DMS153 treated with DMSO at 0.1 percent for 48 hours (cell line): Measurements from ENCODE around the gene PRR7.

Experiments used
- DNase-seq: peaks from one replicate; lab custom pipeline; 2025; ENCODE audit not compliant: unreplicated experiment; lab: John Stamatoyannopoulos, UW

Gene PRR7

DNA sequence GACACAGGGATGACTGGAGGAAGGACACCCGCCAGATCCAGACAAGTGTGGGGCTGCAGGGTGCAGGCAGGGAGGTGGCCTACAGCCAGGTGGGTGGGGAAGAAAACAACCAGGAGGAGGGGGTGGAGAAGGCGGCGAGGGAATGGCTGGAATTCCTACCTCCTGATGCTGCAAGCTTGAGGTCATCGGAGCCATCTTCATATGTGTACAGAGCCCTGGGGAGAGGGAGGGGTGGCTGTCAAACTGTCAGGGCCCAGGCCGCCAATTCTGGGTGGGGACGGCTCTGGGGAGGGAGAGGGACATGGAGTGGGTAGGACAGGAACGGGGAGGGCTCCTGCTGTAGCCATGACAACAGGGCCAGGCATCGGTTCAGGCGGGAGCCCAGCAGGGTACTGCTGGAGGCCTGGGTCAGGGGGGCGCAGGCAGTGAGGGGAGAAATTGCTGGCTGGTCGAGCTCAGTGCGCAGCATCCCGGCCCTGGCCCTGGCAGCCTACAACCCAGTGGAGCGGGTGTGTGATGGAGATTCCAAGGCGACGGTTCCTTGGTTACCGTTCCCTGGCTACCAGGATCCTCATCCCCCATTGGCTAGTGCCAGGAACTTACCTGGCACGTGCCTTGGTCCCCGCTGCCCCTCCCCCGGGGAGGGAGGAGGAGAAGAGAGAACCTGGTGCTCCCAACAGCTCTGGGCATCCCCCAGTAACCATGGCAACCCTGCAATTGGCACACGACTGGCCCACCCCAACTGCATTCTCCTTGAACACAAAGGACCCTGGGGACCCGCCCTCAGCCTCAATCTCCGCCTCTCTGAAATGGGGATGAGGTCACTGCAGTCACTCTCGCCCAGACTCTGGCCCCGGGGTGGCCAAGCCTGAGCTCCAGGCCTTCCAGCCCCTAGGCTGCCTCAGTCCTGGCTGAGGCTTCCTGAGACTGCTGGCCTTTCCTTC lies 22.3 kb downstream of the PRR7 start:
- DNase-seq = no peak

DNA sequence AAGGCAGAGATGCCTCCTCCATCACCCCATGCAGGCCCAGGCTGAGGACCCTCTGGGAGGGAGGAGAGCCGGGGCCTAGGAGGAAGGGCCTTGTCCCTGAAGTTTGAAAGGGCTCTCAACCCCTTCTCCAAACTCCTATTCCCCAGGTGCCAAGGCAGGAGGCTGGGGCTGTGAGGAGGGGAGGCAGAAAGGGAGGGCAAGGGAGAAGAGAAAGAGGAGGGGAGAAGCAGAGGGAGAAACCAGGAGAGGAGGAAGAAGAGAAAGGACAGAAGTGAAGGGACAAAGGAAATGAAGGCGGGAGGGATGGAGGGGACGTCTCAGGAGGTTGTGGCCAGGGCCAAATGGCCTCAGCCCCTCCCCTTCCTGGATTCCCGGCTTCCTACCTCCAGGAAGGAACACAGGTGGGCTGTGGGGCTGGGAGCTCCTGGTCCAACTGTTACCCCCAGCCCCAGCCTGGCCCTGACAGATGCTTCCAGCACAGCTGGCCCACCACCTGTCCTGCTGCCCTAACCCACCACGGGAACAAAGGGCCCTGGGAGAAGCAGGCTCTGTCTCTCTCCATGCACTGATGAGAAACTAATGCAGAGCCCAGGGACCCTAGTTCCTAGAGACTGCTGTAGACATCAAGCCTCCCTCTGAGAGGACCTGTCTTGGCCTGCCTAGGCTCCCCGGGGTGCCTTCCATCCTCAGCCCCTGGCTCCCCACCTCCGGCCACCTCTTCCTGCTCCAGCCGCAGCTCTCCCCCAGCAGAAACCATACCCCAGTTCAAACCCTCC lies 23.3 kb downstream of the PRR7 start:
- DNase-seq = no peak

DNA sequence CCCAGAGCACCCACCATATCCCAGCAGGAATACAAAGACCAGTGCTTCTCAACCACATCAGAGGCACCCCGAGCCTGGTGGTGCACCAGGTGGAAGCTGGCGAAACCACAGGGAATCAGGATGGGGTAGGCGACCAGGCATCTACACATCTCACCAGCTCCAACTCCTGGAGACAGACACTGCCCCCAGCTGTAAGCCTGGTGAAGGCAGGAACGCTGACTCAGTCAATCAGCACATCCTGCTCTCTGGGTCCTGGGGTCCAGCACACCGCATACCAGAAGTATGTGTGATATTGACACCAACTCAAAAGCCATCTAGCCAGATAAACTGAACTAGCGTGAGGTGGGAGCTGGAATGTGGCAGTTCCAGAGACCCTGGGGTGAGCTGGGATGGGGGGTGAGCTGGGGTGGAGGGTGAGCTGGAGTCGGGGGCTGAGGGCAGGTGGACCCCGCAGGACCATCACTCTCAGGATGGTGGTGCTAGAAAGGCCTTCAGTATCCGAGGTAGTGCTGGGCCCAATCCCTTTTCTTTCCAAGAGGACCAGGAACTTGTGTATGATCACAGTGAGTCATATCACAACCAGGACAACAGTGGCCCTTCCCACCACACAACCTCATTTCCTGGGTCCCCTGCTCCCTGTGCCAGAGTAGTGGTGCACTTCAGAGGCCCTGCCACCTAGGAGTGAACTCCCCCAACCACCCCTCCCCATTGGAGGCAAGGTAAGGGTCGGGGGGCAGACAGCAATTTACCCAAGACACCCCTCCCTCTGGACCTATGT lies 24.3 kb downstream of the PRR7 start:
- DNase-seq = no peak

DNA sequence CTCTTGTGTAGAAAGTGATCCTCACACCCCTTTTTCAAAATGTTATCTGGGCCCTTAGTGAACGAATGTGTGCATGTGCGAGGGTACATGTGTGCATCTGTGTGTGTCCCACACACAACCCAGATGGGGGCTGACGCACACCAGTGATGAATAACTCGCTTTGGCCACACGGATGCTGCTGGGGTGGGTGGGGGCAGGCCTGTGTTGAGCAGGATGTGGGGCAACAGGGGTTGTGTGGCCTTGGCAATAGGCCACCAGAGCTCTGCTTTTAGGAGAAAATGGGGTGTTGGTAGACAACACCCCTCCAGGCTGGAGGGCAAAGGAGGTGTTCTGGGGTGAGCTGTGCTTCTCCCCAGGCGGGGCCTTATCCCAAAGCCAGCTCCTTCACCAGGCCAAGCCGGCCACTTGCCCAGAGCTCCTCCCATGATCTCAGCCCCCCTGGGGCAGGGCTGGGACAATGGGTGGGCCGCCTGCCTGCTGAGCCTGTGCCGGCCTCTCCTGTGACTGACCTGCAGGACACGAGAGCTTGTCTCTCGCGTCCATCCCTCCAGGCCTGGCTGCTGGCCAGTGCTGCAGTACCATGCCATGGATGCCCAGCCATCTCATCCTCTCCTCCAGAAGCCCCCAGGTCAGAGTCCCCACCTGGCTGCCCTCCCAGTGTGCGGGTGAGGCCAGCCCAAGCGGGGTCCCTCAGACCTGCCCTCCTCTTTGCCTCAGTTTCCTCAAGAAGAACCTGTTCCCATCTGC lies 25.2 kb downstream of the PRR7 start:
- DNase-seq = no peak

DNA sequence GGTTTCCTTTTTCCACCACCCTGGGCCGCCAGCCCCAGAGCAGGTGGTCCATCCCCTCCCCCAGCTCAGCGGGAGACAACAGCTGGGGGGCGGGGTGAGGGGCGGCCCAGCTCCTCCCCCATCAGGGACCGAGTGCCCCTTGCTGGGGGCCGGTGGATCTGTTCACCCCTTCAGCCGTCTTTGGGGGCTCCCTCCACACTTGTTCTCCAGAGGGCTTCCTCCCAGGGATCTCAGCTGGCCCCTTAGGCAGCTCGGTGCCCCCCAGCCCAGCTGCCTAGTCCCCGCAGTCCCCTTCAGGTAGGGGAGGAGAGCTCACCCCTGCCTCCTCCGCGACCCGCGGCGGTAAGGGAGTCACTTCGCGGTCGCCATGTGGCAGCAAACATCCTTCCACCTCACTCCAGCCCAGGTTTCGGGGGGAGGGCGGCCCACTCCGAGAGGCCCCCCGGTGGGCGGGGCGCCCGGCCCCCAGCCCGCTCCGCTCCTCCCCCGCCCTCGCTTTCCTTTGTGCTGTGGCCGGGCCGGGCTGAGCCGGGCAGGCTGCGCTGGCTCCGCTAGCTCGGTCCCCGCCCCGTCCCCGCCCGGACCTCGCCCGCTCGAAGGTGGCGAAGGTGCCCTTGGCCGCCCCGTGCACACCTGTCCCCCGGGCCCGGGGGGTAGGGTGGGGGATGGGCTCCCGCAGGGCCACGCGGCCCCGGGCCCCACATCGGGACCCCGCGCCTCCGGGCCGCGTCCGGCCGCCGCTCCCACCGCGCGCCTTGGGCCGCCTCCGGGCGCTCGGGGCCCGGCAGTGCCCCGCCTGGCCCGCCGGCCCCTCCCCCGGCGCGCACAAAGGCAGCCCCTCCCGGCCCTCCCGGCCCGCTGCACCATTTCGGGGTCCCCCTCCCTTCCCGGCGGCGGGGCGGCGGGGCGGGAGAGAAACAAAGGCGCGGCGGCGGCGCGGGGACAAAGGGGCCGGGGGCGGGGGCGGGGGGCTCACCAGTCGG lies 26.1 kb downstream of the PRR7 start:
- DNase-seq = no peak

DNA sequence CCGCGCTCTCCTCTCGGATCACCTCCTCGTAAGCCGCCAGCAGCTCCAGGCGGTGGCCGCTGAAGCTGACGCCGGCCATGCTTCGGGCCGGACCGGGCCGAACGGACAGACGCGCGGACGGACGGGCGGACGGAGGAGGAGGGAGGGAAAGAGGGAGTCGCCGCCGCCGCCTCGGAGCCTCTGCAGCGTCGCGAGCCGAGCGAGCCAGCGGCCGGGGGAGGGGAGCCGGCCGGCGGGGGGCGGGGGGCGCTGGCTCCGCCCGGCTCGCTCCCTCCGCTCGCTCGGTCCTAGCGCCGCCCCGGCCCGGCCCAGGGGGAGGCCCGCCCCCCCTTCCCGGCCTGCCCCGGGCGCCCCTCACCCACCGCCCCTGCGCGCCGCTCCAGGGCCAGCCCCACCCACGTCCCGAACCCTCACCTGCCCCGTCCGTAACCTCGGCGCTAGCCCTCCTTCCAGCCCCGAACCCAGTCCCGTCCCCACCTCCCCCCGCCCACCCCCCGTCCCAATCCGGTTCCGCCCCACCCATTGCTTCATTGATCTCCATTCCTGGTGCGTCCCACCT lies 26.9 kb downstream of the PRR7 start, which contains the start of gene DBN1:
DBN1 (minus strand) TSS at position 192 of the 559 bp plus-strand sequence; CDS start at position 79, 113 bp downstream.
- no peak for DNase-seq

DNA sequence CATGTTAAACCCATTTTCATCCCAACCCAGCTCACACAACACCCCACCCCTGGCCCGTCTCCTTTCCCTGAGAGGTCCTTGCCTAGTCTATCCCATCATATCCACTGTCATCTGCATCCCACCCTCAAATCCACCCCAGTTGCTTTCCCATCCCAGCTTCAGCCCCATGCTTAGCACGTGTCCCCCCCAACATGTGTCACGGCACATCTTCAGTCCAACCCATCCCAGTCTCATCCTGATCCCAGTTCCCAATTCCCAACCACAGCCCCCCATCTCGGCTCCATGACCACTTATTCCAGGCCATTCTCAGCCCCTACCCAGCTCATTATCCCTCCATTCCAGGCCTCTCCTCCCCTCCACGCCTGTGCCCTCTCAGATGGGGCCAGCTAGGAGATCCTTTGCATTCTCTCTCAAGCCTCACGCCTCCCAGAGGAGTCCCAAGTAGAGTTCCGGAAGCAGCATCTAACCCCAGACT lies 27.4 kb downstream of the PRR7 start:
- DNase-seq = no peak

DNA sequence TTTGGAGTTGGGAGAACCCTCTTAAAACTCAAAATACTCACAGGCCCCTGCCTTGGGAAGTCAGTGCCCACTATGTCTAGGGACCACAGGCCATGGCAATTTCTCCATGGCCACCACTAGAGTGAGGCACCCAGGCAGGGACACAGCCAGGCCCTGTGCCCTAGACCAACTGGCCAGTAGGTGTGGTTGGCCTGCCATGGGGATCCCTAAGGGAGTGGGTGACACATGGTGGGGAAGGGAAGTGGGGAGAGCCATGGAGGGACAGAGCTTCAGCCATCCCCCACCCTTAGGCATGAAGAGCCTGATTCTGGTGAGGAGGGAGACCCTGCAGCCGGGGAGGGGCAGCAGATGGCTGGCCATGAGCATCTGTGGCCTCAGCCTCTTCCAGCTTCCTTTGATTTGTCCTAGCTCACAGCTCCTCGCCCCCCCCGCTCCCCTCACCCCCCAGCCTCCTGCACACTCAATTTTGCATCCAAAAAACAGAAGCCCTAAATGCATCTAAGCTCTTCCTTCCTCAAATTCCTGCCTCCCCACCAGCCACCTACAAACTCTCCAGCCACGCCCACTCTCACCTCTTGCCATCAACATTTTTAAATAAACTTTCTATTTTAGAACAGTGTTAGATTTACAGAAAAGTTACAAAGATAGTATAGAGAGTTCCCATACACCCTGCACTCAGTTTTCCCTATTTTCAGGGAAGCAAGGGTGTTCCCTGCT lies 28.4 kb downstream of the PRR7 start:
- DNase-seq = no peak

DNA sequence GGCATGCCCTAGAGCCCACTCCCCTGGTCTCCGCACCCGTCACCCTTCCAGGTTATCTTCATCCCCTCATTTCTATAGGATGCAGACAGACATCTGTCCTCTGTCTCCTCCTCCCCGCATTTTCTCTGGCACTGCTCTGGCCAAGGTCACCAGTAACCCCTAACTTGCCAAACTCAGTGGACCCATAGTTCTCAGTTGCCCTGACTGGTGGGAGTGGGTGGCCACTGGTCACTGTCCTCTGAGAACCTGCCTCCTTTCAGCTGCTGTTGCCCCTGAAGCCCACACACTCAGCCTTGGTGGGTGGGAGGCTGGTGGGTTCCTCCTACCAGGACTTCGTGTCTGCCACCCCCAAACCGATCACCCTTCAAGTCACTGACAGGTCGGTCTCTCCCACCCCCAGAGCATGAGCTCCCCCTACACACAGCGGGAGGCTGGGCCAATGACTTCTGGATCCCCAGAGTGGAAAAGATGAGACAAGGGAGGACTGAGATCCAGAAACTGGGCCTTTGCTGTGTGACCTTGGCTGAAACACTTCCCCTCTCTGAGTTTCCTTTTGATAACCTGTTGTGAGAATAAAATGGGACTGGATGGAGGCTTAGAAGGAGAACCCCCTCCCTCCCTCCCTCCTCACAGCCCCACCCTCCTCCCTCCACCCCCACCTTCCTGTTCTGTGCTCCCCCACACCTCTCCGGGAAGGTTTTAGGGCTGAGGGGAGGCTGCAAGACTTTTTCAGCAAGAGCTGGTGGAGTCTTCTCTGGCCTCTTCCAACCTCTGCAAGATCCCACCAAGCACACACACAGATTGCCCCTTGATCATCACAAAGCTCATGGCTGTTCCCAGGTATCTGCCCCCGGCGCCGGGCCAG lies 29.2 kb downstream of the PRR7 start:
- DNase-seq = no peak

DNA sequence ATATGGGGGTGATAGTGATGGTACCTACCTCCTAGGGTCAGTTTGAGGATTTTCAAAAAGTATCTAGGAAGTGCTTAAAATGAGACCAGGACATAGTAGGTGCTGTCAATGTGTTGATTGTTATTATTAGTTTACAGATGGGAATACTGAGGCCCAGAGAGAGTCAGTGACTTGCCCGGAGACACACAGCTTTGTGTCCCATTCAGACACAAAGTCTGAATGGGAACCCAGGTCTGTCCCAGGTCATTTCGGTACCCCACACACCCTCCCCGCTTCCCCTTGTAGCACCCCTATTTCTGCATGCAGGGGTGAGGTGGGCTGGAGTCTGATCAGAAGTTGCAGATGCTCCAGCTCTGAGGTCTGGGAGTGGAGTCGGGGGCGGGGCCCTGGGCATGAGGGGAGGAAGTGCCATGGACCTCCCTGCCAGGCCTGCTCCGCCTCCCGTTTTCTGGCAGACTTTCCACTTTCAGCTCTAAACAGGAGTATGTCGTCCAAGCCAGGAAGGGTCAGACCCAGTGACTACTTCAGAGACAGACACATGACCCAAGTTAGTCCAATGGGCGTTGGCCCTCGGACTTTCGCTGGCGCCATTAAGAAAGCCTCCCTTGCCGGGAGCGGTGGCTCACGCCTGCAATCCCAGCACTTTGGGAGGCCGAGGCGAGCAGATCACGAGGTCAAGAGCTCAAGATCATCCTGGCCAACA lies 30.1 kb downstream of the PRR7 start:
- no peak for DNase-seq

DNA sequence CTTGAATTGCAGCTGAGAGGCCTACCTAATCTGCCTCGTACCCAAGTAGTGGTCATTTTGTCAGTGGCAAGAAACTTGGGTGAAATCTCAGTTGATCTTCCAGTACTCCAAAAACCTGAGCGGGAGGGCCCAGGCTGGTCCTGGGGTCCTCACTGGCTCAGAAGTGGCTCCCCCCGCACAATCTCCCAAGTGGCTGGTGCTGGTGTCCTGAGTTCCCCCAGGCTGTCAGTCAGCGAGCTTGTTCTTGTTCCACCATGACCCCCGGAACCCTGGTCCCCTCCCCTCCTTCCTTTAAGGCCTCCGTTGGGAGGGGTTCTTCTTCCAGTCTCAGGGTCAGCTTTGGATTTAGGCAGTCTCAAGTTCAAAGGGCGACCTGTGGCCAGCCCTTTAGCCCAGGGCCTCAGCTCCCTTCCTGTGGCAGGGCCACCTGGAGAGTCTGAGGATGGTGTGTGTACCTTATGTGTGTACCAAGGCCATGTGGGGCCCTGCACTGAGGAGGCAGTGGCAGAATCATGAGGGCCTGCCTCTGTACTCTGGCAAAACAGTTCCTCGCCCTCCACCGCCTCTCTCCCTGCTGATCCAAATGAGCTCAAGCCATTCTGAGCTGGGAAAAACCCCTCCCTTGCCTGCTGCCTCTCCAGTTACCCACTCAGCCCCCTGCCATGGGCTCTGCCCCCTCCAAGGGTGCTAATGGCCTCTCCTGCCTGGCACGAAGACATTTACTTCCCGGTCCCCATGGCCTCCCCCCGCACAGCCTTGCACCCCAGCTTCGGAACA lies 31.3 kb downstream of the PRR7 start:
- DNase-seq = no peak

DNA sequence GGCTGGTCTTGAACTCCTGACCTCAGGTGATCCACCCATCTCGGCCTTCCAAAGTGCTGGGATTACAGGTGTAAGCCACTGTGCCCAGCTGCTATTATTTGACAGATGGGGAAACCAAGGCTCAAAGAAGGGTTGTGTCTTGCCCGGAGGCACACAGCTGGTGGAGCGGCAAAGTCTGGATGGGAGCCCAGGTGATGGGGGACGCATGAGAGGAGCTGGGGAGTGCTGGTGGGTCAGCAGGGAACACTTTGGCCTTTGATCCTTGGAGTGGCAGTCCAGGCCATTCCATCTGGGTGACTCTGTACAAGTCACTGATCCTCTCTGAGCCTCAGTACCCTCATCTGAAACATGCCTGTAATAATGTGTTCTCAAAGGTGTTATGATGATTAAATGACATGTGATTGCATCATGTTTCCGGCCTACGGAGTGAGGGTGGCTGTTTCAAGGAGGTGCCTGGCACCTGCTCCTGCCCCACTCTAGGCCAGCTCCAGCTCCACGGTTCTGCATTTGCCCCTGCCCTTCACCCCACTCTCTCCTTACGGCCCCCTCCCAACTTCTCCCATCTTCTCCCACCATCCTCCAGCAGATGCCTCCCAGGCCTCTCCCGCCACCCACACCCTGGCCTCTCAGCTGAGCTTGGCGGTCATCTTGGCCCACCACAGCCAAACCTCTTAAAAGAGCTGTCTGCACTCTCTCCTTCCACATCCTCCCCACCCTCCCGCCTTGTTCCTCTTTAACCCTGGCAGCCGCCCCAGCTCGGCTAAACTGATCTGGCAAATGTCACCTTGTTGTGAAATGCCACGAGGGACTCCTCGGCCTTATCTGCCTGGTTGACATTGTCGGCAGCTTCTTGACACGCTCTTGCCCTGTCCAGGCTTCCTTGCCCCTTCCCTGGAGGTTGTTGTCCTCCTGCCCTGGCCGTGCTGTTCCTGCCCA lies 32.4 kb downstream of the PRR7 start:
- no peak for DNase-seq

DNA sequence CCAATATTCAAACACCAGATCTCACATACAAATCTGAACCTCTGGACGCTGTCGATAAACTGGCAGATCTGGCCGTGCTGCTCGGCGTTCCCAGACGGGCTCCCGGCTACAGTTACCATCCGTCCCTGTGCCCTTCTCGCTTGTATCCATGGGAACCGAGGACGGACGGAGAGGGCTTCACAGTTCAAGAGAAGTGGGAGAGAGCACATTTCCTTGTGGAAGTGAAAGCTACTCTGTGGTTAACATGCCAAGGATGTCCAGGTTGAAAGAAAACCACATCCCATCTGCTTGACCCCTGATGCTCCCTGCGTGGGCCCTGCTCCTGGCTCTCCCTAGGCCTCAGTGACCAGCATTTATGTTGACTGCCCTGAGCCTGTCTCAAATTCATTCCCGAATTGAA lies 33.2 kb downstream of the PRR7 start:
- no peak for DNase-seq

DNA sequence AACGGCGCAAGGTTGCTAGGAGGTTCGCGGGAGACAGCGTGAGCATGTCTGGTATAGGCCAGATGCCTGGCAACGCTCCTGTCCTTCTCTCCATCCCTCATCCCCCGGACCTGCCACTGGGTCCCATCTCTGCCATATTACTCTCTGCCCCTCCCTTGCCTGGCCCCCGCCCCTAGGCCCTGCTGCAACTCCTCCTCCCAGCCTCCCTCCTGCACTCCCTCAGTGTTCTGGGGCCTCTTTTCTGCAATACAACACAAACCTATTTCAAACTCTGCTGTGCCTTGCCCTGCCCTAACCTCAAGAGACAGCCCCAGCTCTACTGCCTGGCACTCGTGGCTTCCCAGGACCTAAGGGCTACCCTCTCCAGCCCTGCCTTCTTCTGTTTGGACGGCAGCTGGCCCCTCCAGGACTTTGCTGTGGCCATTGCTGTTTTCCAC lies 35.8 kb downstream of the PRR7 start:
- DNase-seq = no peak

DNA sequence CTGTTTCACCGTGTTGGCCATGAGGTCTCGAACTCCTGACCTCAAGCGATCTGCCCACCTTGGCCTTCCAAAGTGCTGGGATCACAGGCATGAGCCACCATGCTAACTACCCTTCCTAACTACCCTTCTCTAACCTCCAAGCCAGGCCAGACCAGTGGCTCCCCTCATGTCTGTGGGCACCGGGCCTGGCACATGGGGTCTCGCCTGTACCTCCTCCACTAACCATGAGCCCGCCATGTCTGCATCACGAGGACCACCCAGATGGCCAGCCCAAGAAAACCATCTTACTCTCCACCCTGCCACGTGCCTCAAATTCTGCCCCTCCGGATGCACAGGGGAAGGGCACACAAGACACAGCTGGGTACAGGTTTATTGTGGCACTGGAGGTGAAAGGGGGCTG lies 36.4 kb downstream of the PRR7 start:
- no peak for DNase-seq
